Measurements from ENCODE around the gene STEAP2.
A peak's percentile ranks its signal among the peaks of the same experiment; 100 is the strongest.

STEAP2 gene

GRCh38 chr7:90211391-90212148 is at the start of gene STEAP2:
Gene STEAP2, plus strand, starts transcription at chr7:90211740. Its CDS starts 13,343 bp downstream, at chr7:90225083.
- Histone ChIP-seq H3K9me3 (ENCODE audit: control insufficient read depth, insufficient read depth, low read length) (no peaks in the 10 kb centered on the region), H3K27ac (ENCODE audit: low read length) (no peak within 1 kb of the TSS), H3K4me1 (ENCODE audit: control insufficient read depth, insufficient read depth, low read length) (peaks cover 5% of the 10 kb centered on the region; the same call in 1 of the 2 replicates), H3K27me3 (ENCODE audit: control insufficient read depth, insufficient read depth, low read length) (no peaks in the 10 kb centered on the region), H3K4me3 (ENCODE audit: low read length) (peak within 1 kb of the TSS; percentile 92), H3K36me3 (ENCODE audit: control insufficient read depth, insufficient read depth, low read length) (no peaks in the 10 kb centered on the region)
- DNase-seq (ENCODE audit: low read depth, low spot score), result peak; percentile 89
- WGBS (ENCODE audit: insufficient coverage, insufficient read length), result no CpG with 5 or more reads among the region's 73 CpGs

GRCh38 chr7:90163534-90163933 is 48.0 kb upstream of the STEAP2 start:
- Histone ChIP-seq H3K4me3 (ENCODE audit: low read length) (no peak overlapping the region), H3K9me3 (ENCODE audit: control insufficient read depth, insufficient read depth, low read length) (no peaks in the 10 kb centered on the region), H3K27me3 (ENCODE audit: control insufficient read depth, insufficient read depth, low read length) (no peaks in the 10 kb centered on the region), H3K4me1 (ENCODE audit: control insufficient read depth, insufficient read depth, low read length) (no peaks in the 10 kb centered on the region), H3K36me3 (ENCODE audit: control insufficient read depth, insufficient read depth, low read length) (no peaks in the 10 kb centered on the region), H3K27ac (ENCODE audit: low read length) (no peak overlapping the region)
- DNase-seq (ENCODE audit: low read depth, low spot score), result no peak
- no CpG with 5 or more reads among the region's 5 CpGs for WGBS (ENCODE audit: insufficient coverage, insufficient read length)

DNA sequence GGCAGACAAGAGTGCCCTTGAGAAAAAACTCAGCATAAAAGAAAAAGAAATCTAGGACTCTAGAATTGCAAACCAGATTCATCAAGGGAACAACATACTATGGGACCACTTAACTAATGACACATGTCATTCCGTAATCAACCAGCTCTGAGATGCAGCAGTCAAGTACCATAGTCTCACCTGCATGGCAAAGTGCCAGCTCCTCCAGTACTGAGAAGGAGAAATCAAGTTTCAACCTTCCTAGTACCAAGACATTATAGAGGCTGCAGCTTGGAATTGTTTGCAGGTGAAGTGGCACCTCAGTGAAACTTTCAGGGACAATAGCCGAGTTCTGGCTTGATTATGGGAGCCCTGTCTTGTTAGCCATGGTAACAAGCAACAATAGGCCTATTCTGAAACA is 45.8 kb upstream of the STEAP2 start:
- Histone ChIP-seq H3K27ac (ENCODE audit: low read length) (no peak overlapping the region), H3K27me3 (ENCODE audit: control insufficient read depth, insufficient read depth, low read length) (no peaks in the 10 kb centered on the region), H3K4me1 (ENCODE audit: control insufficient read depth, insufficient read depth, low read length) (no peaks in the 10 kb centered on the region), H3K4me3 (ENCODE audit: low read length) (no peak overlapping the region), H3K9me3 (ENCODE audit: control insufficient read depth, insufficient read depth, low read length) (no peaks in the 10 kb centered on the region), H3K36me3 (ENCODE audit: control insufficient read depth, insufficient read depth, low read length) (no peaks in the 10 kb centered on the region)
- DNase-seq (ENCODE audit: low read depth, low spot score), result no peak
- no CpG with 5 or more reads among the region's 2 CpGs for WGBS (ENCODE audit: insufficient coverage, insufficient read length)

DNA sequence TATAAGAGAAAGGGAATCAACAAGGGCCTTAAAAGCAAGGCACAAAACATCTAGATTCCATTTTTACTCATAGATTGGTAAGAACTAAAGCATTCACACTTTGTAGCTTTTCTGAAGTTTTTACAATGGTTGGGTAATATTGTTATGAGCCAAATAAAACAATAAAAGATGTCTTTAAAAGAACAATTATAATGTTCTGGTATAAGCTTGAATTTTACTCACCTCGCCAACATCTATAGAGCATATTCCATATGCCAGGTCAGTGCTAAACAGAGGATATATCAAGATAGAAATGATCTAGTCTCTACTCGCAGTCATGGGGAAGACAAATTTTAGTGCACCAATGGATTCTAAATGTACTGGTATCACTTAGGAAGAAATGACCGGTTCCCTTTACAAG is 45.4 kb upstream of the STEAP2 start:
- Histone ChIP-seq H3K27ac (ENCODE audit: low read length) (no peak overlapping the region), H3K4me1 (ENCODE audit: control insufficient read depth, insufficient read depth, low read length) (no peaks in the 10 kb centered on the region)

GRCh38 chr7:90167361-90167760 is 44.2 kb upstream of the STEAP2 start:
- Histone ChIP-seq H3K27ac (ENCODE audit: low read length) (no peak overlapping the region), H3K4me1 (ENCODE audit: control insufficient read depth, insufficient read depth, low read length) (no peaks in the 10 kb centered on the region), H3K9me3 (ENCODE audit: control insufficient read depth, insufficient read depth, low read length) (no peaks in the 10 kb centered on the region), H3K36me3 (ENCODE audit: control insufficient read depth, insufficient read depth, low read length) (no peaks in the 10 kb centered on the region), H3K27me3 (ENCODE audit: control insufficient read depth, insufficient read depth, low read length) (no peaks in the 10 kb centered on the region), H3K4me3 (ENCODE audit: low read length) (no peak overlapping the region)
- no peak for DNase-seq (ENCODE audit: low read depth, low spot score)
- no CpG with 5 or more reads among the region's 4 CpGs for WGBS (ENCODE audit: insufficient coverage, insufficient read length)

More for the DNA sequence above, 45.4 kb upstream of the STEAP2 start:
- WGBS (ENCODE audit: insufficient coverage, insufficient read length), result no CpG with 5 or more reads among the region's 3 CpGs
- Histone ChIP-seq H3K9me3 (ENCODE audit: control insufficient read depth, insufficient read depth, low read length) (no peaks in the 10 kb centered on the region), H3K27me3 (ENCODE audit: control insufficient read depth, insufficient read depth, low read length) (no peaks in the 10 kb centered on the region), H3K36me3 (ENCODE audit: control insufficient read depth, insufficient read depth, low read length) (no peaks in the 10 kb centered on the region), H3K4me3 (ENCODE audit: low read length) (no peak overlapping the region)
- no peak for DNase-seq (ENCODE audit: low read depth, low spot score)

- H3K9me3 ChIP-seq (ENCODE audit: control insufficient read depth, insufficient read depth, low read length), result no peaks in the 10 kb centered on the region
- H3K36me3 ChIP-seq (ENCODE audit: control insufficient read depth, insufficient read depth, low read length), result no peaks in the 10 kb centered on the region
- WGBS (ENCODE audit: insufficient coverage, insufficient read length), result no CpG with 5 or more reads among the region's 1 CpG
- no peaks in the 10 kb centered on the region for H3K27me3 ChIP-seq (ENCODE audit: control insufficient read depth, insufficient read depth, low read length)
- no peak overlapping the region for H3K27ac ChIP-seq (ENCODE audit: low read length)
- no peak overlapping the region for H3K4me3 ChIP-seq (ENCODE audit: low read length)
- no peaks in the 10 kb centered on the region for H3K4me1 ChIP-seq (ENCODE audit: control insufficient read depth, insufficient read depth, low read length)
- DNase-seq (ENCODE audit: low read depth, low spot score), result no peak
Observed at GRCh38 chr7:90169891-90170290, 41.6 kb upstream of the STEAP2 start.

GRCh38 chr7:90172121-90172520 is 39.4 kb upstream of the STEAP2 start:
- no peak overlapping the region for H3K4me3 ChIP-seq (ENCODE audit: low read length)
- no peaks in the 10 kb centered on the region for H3K4me1 ChIP-seq (ENCODE audit: control insufficient read depth, insufficient read depth, low read length)
- no peak for DNase-seq (ENCODE audit: low read depth, low spot score)
- H3K27ac ChIP-seq (ENCODE audit: low read length), result no peak overlapping the region
- no CpG with 5 or more reads among the region's 2 CpGs for WGBS (ENCODE audit: insufficient coverage, insufficient read length)
- H3K27me3 ChIP-seq (ENCODE audit: control insufficient read depth, insufficient read depth, low read length), result no peaks in the 10 kb centered on the region
- H3K36me3 ChIP-seq (ENCODE audit: control insufficient read depth, insufficient read depth, low read length), result no peaks in the 10 kb centered on the region; the same call in 1 of the 2 replicates
- peaks cover 4% of the 10 kb centered on the region for H3K9me3 ChIP-seq (ENCODE audit: control insufficient read depth, insufficient read depth, low read length)

DNA sequence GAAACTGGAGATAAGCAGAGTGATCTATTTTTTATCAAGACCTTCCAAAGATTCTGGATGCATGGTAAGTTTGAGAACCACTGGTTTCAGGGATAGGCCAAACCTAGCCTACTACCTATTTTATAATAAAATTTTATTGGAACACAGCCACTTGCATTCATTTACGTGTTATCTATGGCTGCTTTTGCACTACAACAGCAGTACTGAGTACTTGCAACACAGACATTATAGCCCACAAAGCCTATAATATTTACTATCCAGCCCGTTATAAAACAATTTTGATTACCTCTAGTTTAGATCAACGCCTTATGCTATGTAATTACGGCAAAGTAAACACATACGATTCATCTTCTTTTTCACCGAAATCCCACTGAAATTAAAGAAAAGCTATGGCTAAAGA is 38.9 kb upstream of the STEAP2 start:
- H3K27ac ChIP-seq (ENCODE audit: low read length), result no peak overlapping the region
- H3K4me3 ChIP-seq (ENCODE audit: low read length), result no peak overlapping the region
- no peaks in the 10 kb centered on the region; the same call in 1 of the 2 replicates for H3K36me3 ChIP-seq (ENCODE audit: control insufficient read depth, insufficient read depth, low read length)
- no peaks in the 10 kb centered on the region for H3K4me1 ChIP-seq (ENCODE audit: control insufficient read depth, insufficient read depth, low read length)
- no CpG with 5 or more reads among the region's 6 CpGs for WGBS (ENCODE audit: insufficient coverage, insufficient read length)
- no peak for DNase-seq (ENCODE audit: low read depth, low spot score)
- H3K27me3 ChIP-seq (ENCODE audit: control insufficient read depth, insufficient read depth, low read length), result no peaks in the 10 kb centered on the region
- H3K9me3 ChIP-seq (ENCODE audit: control insufficient read depth, insufficient read depth, low read length), result peaks cover 4% of the 10 kb centered on the region

DNA sequence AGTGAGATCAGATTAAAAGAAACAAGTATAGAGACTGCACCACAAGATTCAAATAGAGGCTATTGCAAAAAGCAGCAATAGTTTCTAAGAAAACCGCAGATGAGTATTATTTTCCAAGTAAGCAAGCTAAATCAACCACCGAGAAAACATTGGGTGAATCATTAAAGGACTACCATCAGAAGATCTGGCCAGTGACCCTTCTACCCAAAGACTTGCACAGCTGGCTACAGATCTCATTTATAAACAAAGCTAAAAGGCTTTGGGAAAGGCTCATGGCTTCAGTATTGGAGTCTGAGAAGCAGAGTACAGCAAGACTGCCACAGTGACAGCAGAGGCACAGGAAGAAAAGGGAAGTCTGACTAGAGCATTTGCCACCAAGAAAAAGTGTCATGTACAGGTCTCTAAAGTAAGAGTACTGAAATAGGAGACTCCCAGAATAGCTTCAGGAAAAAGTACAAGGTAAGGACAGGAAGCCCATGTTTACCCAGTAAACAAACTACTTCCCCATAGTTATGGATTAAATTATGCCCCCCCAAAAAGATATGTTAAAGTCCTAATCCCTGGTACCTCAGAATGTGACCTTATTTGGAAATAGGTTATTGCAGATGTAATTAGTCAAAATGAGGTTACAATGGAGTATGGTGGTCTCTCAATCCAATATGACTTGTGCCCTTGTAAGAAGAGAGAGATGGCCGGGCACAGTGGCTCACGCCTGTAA is 38.3 kb upstream of the STEAP2 start:
- no peak overlapping the region for H3K4me3 ChIP-seq (ENCODE audit: low read length)
- H3K9me3 ChIP-seq (ENCODE audit: control insufficient read depth, insufficient read depth, low read length), result peaks cover 4% of the 10 kb centered on the region
- no peak for DNase-seq (ENCODE audit: low read depth, low spot score)
- no peaks in the 10 kb centered on the region for H3K27me3 ChIP-seq (ENCODE audit: control insufficient read depth, insufficient read depth, low read length)
- no peaks in the 10 kb centered on the region for H3K4me1 ChIP-seq (ENCODE audit: control insufficient read depth, insufficient read depth, low read length)
- H3K36me3 ChIP-seq (ENCODE audit: control insufficient read depth, insufficient read depth, low read length), result no peaks in the 10 kb centered on the region; the same call in 1 of the 2 replicates
- WGBS (ENCODE audit: insufficient coverage, insufficient read length), result no CpG with 5 or more reads among the region's 4 CpGs
- H3K27ac ChIP-seq (ENCODE audit: low read length), result no peak overlapping the region

DNA sequence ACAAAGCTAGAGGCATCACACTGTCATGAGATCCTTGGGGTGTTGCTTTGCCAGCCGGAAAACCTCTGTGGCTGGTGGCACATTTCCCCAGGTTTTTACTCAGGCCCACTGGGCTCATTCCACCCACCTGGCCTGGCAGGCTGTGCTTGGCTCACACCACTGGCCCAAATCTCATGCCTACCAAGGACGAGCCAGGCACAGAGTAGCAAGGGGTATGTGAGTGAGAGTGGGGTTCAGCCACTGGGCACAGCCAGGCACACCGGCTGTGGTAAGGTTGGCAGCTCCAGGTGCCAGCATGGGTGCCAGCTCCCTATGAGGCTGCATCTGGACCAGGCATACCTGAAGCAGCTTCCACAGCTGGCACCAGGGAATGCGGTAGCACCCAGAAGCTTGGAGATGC is 35.9 kb upstream of the STEAP2 start:
- Histone ChIP-seq H3K27ac (ENCODE audit: low read length) (no peak overlapping the region), H3K36me3 (ENCODE audit: control insufficient read depth, insufficient read depth, low read length) (no peaks in the 10 kb centered on the region; the same call in 1 of the 2 replicates), H3K9me3 (ENCODE audit: control insufficient read depth, insufficient read depth, low read length) (peaks cover 4% of the 10 kb centered on the region), H3K4me3 (ENCODE audit: low read length) (no peak overlapping the region), H3K27me3 (ENCODE audit: control insufficient read depth, insufficient read depth, low read length) (no peaks in the 10 kb centered on the region), H3K4me1 (ENCODE audit: control insufficient read depth, insufficient read depth, low read length) (no peaks in the 10 kb centered on the region)
- no CpG with 5 or more reads among the region's 4 CpGs for WGBS (ENCODE audit: insufficient coverage, insufficient read length)
- DNase-seq (ENCODE audit: low read depth, low spot score), result no peak

Data from iPS DF 6.9 (cell line).